Natural killer cell treated with Interleukin-12 subunit alpha and Interleukin-12 subunit beta and Interleukin-15 and Interleukin-18, amount 100 ng/mL, for 72 hours (primary cell): Measurements from ENCODE around the gene ZMYM3. TPM values are rescaled to one million over a fixed set of nuclear protein-coding genes. Genes with fewer than 3 reads are reported as not detected.
"Not testable (repeated sequence)": the region's sequence is repeated elsewhere in the genome, so short reads cannot be mapped to it uniquely, and the experiment has no call there.

Experiments
- ATAC-seq, 2 donors: fragments of 150-1000 bp; cut with Tn5 transposase in 1 of 2; sonication (Bioruptor Pico), chemical (Tn5 transposase) in 1 of 2; 2 replicates each; pipeline ENCODE4 v1.10.0; 2021
- DNase-seq: peaks from one replicate; pipeline ENCODE4 v3.0.0; 2022; ENCODE audit warnings: low spot score
- H3K27ac Mint-ChIP-seq, 2 donors: 1 replicate in 1 of 2; 2 replicates in 1 of 2; pipeline ENCODE4 v1.8.0; 2022; ENCODE audit warnings: mixed read lengths in 2 of 2, mild to moderate bottlenecking in 1 of 2, moderate library complexity in 1 of 2
- H3K27me3 Mint-ChIP-seq, 2 donors: 1 replicate in 1 of 2; 2 replicates in 1 of 2; pipeline ENCODE4 v1.8.0; 2022; ENCODE audit warnings: mixed read lengths in 2 of 2
- H3K36me3 Mint-ChIP-seq: one replicate; pipeline ENCODE4 v1.8.0; 2022; ENCODE audit warnings: mixed read lengths
- H3K4me1 Mint-ChIP-seq, 2 donors: 1 replicate in 1 of 2; 2 replicates in 1 of 2; pipeline ENCODE4 v1.8.0; 2022; ENCODE audit warnings: low read depth in 2 of 2, mixed read lengths in 2 of 2, mild to moderate bottlenecking in 1 of 2
- H3K4me3 Mint-ChIP-seq: one replicate; pipeline ENCODE4 v1.8.0; 2022; ENCODE audit warnings: mixed read lengths
- H3K9me3 Mint-ChIP-seq: 2 replicates; pipeline ENCODE4 v1.8.0; 2022; ENCODE audit warnings: mixed read lengths
- total RNA-seq, 2 donors: library from RNA; stranded (reverse); gene quantifications; one replicate each; pipeline ENCODE4 v1.2.3, GENCODE V29; 2022

ZMYM3 gene
- total RNA-seq, result 10 to 100 TPM; 14.7 to 16.8 TPM

DNA sequence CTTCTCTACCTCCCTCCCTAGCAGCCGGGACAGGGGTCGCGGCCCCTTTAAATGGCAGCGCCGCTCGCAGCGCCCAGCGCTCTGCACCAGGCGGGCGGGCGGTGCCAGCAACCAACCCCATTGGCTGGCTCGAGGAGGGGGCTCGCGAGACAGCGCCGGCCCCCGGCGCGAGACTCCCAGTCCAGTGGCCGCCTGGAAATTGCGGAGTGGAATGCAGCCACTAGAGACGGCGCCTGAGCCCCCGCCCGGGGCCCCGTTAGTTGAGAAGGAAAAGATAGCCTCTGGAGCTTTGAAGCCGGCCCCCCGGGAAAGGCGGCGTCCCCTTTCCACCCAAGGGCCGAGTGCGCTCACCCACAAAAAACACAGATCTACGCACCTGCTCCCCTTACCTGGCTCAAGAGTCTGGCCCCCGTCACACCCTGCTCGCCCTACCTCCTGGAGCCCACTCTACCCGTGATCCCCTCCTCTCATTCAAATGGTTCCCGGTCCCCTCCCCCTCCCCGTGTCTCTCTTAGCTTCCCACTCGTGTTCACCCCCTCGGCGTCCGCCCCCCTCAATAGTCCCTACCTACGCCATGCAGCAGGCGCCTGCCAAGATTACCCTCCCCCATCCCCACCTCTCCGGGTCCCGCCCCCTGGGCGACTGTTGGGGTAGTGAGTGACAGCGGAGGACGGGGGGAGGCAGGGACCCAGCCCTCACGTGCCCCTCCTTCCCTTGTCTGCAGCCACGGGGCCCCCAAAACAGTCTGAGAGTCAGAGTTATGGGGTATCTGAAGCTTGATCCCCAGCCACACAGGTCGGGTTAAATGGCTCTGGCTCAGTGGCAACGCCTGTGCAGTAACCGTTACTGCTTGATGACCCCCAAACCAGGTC lies at the start of gene ZMYM3:
Gene ZMYM3, minus strand, starts transcription at position 49 of the 872 bp plus-strand sequence. CDS start 885 bp downstream, outside the sequence.
- Mint-ChIP-seq H3K27ac (peak within 1 kb of the TSS; percentile 79 to 85), H3K27me3 (peaks cover 0 to 3% of the 10 kb centered on the region in 2 donors), H3K4me1 (peaks cover 14 to 17% of the 10 kb centered on the region in 2 donors), H3K9me3 (no peaks in the 10 kb centered on the region), H3K4me3 (peak within 1 kb of the TSS; percentile 94), H3K36me3 (no peaks in the 10 kb centered on the region)
- ATAC-seq (peak; percentile 95), DNase-seq (peak; percentile 85)

DNA sequence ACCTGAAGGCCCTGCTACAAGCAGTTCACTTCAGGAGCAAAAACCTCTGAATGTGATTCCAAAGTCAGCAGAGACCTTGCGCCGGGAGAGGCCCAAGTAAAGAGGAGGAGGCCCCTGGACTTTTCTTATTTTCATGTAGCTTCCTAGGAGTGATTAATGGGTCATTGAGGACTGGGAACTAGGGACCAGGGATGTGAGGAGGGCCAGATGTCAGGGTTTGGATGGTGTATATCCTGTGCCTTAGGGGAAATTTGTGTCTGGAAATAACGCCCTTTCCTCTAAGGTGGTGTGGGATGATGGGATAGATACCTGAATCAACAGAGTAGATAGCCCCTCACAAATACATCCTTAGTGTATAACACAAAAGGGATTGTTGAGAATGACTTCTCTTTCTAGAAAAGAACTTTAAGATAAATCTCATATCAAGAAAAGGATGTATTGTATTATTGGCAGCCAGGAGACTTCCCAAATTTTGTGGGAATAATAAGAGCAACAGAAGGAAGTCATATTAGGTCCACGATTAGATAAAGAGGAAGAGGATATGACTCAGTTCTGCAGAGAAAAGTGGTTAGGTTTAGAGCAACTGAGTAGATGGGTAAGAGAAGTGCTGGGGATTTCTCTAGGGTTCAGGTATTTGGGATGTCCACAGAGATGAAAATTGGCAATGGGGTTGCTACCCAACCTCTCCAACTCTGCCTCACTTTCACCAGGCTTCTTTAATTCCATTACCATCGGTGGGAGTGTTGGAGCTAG lies 48.7 kb upstream of the ZMYM3 start:
- no peak for DNase-seq
- peak; percentile 52 to 56 for ATAC-seq
- peak overlapping the region; percentile 71 for H3K4me3 Mint-ChIP-seq
- H3K4me1 Mint-ChIP-seq, result peaks cover 13 to 21% of the 10 kb centered on the region in 2 donors
- H3K27me3 Mint-ChIP-seq, result no peaks in the 10 kb centered on the region
- peaks cover 19% of the 10 kb centered on the region for H3K36me3 Mint-ChIP-seq
- H3K27ac Mint-ChIP-seq, result peak overlapping the region; percentile 66 to 81
- H3K9me3 Mint-ChIP-seq, result no peaks in the 10 kb centered on the region

DNA sequence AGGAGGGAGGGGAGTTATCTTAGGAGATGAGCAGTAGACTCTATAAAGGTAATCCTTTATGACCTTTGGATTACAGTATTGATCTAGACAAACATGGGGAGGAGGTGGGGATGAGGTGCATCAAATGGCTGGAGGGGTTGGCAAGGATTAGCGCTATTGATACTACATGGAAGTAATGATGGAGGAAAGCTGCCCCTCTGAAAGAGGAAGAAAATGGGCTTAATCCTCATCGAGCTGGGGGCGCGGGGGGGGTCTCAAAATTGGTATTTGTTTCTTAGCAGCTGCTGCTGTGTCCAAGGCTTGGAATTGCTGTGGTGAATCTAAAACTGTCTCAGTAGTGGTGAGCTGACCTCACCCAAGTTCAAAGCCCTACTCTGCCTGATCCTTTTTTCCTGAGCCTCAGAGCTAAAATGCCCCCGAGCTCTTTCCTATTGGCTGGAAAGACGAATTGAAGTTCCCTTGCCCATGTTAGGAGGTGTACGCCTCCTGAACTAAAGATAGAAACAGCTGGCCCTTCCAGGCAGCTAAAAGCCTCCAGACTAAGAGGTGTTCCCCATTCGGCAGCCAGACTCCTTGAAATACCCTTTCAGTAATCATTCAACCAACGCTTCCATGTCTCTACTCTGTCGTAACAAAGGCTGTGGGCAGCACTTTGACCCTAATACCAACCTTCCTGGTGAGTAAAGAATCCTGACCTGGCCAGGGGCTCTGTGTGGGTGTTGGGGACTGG lies 47.4 kb upstream of the ZMYM3 start, which contains the start of gene ITGB1BP2:
Gene ITGB1BP2, plus strand, starts transcription at position 556 of the 730 bp plus-strand sequence. Its CDS starts 57 bp downstream, at position 613.
- DNase-seq (no peak), ATAC-seq (no peak)
- Mint-ChIP-seq H3K36me3 (peaks cover 27% of the 10 kb centered on the region), H3K9me3 (no peaks in the 10 kb centered on the region), H3K27me3 (no peaks in the 10 kb centered on the region), H3K4me1 (peaks cover 13 to 21% of the 10 kb centered on the region in 2 donors), H3K27ac (peak within 1 kb of the TSS; percentile 66 to 81), H3K4me3 (peak within 1 kb of the TSS; percentile 71)

DNA sequence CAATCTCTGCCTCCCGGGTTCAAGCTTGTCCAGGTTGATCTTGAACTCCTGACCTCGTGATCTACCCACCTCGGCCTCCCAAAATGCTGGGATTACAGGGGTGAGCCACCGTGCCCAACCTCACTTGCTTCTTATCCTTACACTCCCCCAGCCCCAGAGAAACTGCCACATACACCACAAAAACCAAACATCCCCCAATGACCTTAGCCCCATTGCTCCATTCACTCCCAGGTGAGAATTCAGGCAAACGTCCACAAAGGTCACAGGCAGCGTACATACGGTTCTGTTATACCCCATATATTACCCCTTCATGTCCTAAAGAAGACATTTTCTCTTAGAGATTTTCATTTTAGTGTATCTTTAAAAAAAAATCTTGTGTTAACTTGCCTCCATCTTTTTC lies 46.6 kb upstream of the ZMYM3 start:
- not testable (repeated sequence) for ATAC-seq, H3K4me3 Mint-ChIP-seq, H3K27me3 Mint-ChIP-seq, DNase-seq, H3K9me3 Mint-ChIP-seq
- Mint-ChIP-seq H3K36me3 (peaks cover 27% of the 10 kb centered on the region), H3K4me1 (peaks cover 13 to 21% of the 10 kb centered on the region in 2 donors), H3K27ac (peak overlapping the region in 1 of 2 donors; percentile 81)

DNA sequence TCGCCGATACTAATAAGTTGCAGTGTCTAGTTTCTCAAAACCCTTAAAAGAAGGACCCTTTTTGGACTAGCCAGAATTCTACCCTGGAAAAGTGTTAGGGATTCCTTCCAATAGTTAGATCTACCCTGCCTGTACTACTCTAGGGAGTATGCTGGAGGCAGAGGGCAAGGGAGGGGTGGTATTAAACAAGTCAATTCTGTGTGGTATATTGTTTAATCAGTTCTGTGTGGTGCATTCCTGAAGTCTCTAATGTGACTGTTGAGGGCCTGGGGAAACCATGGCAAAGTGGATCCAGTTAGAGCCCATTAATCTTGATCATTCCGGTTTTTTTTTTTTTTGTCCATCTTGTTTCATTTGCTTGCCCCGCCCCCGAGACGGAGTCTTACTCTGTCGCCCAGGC lies 46.1 kb upstream of the ZMYM3 start:
- not testable (repeated sequence) for DNase-seq, H3K27ac Mint-ChIP-seq, H3K4me3 Mint-ChIP-seq, H3K9me3 Mint-ChIP-seq, H3K27me3 Mint-ChIP-seq, ATAC-seq
- Mint-ChIP-seq H3K36me3 (peaks cover 27% of the 10 kb centered on the region), H3K4me1 (peaks cover 13 to 21% of the 10 kb centered on the region in 2 donors)

DNA sequence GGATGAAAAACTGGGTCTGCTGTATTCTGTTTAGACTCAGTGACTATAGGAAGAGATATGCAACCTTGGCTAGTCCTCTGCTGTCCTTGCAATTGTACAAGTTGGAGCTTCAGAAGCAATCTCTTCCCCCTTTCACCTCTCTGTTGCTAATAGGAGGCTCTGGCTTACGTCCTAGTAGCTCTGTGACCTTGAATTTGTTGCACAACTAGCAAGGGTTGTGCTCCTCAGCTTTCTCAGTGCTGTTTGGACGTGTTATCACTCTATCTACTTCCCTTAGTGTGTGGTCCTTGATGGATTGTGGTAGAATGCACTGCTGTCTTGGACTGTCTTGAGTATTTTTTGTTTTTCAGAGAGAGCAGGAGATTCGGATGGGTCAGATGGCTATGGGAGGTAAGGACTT lies 44.2 kb upstream of the ZMYM3 start:
- peaks cover 19% of the 10 kb centered on the region for H3K36me3 Mint-ChIP-seq
- ATAC-seq, result no peak

DNA sequence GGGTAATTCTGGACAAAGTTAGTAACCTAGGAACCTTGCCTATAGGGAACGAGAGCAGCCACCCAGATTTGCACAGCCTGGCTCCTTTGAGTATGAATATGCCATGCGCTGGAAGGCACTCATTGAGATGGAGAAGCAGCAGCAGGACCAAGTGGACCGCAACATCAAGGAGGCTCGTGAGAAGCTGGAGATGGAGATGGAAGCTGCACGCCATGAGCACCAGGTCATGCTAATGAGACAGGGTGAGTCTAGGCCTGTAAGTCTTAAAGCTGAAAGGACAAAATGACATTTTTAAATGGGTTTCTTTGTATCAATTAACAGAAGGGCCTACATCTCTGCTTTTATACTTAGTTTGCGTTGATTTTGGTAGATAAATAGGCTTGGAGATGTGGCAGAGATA lies 42.9 kb upstream of the ZMYM3 start:
- H3K27ac Mint-ChIP-seq, result no peak overlapping the region
- ATAC-seq (no peak), DNase-seq (no peak)
- H3K4me1 Mint-ChIP-seq, result peaks cover 0 to 5% of the 10 kb centered on the region in 2 donors
- no peaks in the 10 kb centered on the region for H3K9me3 Mint-ChIP-seq
- H3K27me3 Mint-ChIP-seq, result no peaks in the 10 kb centered on the region
- no peak overlapping the region for H3K4me3 Mint-ChIP-seq
- H3K36me3 Mint-ChIP-seq, result peaks cover 19% of the 10 kb centered on the region

More for the DNA sequence above, 44.2 kb upstream of the ZMYM3 start:
- no peaks in the 10 kb centered on the region for H3K27me3 Mint-ChIP-seq
- H3K9me3 Mint-ChIP-seq, result no peaks in the 10 kb centered on the region
- H3K4me1 Mint-ChIP-seq, result peaks cover 13 to 16% of the 10 kb centered on the region in 2 donors
- DNase-seq, result no peak
- H3K27ac Mint-ChIP-seq, result peak overlapping the region in 1 of 2 donors; percentile 9
- no peak overlapping the region for H3K4me3 Mint-ChIP-seq

DNA sequence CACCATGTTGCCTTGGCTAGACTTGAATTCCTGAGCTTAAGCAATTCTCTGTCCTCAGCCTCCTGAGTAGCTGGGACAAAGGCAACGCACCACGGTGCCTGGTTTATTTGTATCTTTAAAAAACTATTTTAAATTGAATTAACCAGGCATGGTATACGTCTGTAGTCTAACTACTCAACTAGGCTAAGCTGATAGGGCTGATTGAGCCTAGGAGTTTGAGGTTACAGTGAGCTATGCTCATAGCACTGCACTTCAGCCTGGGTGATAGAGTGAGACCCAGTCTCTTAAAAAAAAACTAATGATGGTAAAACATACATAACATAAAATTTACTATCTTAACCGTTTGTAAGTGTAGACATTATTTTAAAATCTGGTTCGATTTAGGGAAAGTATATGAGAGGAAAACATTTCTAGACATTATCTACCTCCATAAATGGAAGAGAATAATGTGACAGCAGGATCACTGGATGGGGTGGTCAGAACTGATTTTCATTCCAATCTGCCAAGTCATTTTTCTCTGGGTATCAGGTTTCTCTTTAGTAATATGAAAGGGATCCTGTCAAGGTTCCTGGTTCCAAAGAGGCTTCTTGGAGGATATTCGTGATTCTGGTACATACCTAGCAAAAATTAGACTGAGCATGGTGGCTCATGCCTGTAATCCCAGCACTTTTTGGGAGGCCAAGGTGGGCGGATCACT lies 38.9 kb upstream of the ZMYM3 start:
- H3K4me3 Mint-ChIP-seq, result no peak overlapping the region
- no peak for ATAC-seq
- no peak overlapping the region for H3K27ac Mint-ChIP-seq
- H3K9me3 Mint-ChIP-seq, result no peaks in the 10 kb centered on the region
- H3K4me1 Mint-ChIP-seq, result peaks cover 7 to 12% of the 10 kb centered on the region in 2 donors
- peaks cover 20% of the 10 kb centered on the region for H3K36me3 Mint-ChIP-seq
- no peaks in the 10 kb centered on the region for H3K27me3 Mint-ChIP-seq
- no peak for DNase-seq

DNA sequence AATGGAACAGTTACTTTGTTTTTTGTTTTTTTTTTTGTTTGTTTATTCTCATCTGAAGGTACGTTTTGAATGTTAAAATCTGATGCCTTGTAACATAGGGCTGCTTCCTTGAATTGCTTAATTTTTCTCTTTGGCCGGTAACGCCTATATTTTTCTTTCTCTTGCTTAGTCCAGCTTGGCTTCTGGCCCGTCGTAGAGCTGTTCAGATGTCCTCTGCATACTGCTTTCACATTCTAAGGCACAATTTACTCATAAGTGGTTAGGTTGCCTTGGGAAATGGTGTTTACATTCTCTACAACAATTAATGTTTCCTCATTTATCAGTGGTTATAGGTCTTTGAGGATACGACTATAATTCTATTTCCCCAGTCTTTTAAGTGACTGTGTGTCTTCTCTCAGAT lies 37.4 kb upstream of the ZMYM3 start:
- Mint-ChIP-seq H3K9me3 (no peaks in the 10 kb centered on the region), H3K27me3 (no peaks in the 10 kb centered on the region), H3K4me3 (no peak overlapping the region), H3K27ac (no peak overlapping the region), H3K36me3 (peaks cover 10% of the 10 kb centered on the region), H3K4me1 (peaks cover 11 to 12% of the 10 kb centered on the region in 2 donors)
- DNase-seq (no peak), ATAC-seq (no peak)

DNA sequence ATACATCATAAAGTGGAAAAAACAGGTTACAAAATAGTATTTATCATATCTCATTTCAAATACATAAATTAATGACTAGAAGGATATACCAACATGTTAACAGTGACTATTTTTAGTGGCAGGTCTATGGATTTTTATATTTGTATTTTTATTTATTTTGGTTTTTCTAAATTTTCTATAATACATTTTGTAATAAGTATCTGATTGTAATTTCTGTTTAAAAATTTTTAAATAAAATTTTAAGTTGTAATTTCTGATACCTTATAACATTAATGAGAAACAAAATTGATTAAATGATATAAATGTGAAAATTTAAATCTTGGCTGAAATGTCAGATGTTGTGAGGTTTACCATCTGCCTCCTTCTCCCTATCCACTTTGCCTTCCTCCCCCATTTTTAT lies 32.0 kb upstream of the ZMYM3 start:
- Mint-ChIP-seq H3K27ac (peak overlapping the region in 1 of 2 donors; percentile 5), H3K4me3 (peak overlapping the region; percentile 95), H3K27me3 (no peaks in the 10 kb centered on the region), H3K9me3 (no peaks in the 10 kb centered on the region), H3K36me3 (peaks cover 4% of the 10 kb centered on the region), H3K4me1 (peaks cover 10 to 19% of the 10 kb centered on the region in 2 donors)
- no peak for ATAC-seq
- DNase-seq, result no peak

DNA sequence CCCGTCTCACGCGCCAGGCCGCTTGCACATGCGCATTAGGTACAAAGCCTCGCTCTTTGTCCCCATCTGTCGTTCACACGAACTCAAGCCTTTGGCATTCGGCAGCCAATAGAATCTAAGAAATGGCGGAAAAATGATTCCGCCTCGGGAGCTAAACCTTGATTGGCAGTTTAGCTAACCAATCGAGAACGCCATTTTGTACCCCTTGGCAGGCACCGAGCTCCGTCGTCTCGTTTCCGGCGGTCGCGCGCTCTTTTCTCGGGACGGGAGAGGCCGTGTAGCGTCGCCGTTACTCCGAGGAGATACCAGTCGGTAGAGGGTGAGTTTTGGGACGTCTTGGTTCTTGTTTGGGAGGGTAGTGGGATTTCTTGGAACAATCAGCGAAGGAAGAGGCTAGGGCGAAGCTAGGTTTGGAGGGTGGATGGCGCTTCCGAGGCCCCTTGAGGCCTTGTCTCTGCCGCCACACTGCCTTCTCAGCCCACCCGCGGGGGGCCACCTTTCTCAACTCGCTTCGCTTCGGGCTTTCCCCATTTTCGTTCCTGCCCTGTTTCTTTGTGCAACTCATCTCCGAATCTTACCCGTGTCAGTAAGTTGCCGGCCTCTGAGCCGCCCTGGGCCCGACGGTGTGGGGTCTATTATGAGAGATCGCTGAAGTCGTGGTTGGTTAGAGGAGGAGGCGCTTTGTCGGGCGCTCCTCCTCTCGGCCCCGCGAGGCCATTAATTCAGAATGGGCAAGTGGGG lies 29.6 kb upstream of the ZMYM3 start, which contains the start of gene NONO:
Gene NONO, plus strand, starts transcription at position 233 of the 741 bp plus-strand sequence. CDS start 7,003 bp downstream, outside the sequence.
- Mint-ChIP-seq H3K36me3 (peaks cover 4% of the 10 kb centered on the region), H3K27me3 (peaks cover 7 to 8% of the 10 kb centered on the region in 2 donors), H3K9me3 (no peaks in the 10 kb centered on the region), H3K4me1 (peaks cover 6 to 14% of the 10 kb centered on the region in 2 donors), H3K27ac (peak within 1 kb of the TSS; percentile 97 to 99), H3K4me3 (peak within 1 kb of the TSS; percentile 95)
- peak; percentile 94 to 96 for ATAC-seq
- peak; percentile 94 for DNase-seq
